ENCODE results near the gene GUF1.

GUF1 gene

GRCh38 chr4:44670506-44671199 is 7.6 kb upstream of the GUF1 start:
- TF ChIP-seq ZNF274 (IDR thresholded peaks at IDR 0.05; ENCODE audit: low read depth, low read length): no peak
- H3K4me3 ChIP-seq (ENCODE audit: low read length): no peak overlapping the region

- no peak overlapping the region for H3K4me3 ChIP-seq (ENCODE audit: low read length)
- no peak for TF ChIP-seq ZNF274 (IDR thresholded peaks at IDR 0.05; ENCODE audit: low read depth, low read length)
Measured at GRCh38 chr4:44671636-44672035, 6.6 kb upstream of the GUF1 start.

GRCh38 chr4:44674471-44674870 is 3.7 kb upstream of the GUF1 start:
- no peak for TF ChIP-seq ZNF274 (IDR thresholded peaks at IDR 0.05; ENCODE audit: low read depth, low read length)
- no peak overlapping the region for H3K4me3 ChIP-seq (ENCODE audit: low read length)

GRCh38 chr4:44675366-44675765 is 2.9 kb upstream of the GUF1 start:
- no peak overlapping the region for H3K4me3 ChIP-seq (ENCODE audit: low read length)
- TF ChIP-seq ZNF274 (IDR thresholded peaks at IDR 0.05; ENCODE audit: low read depth, low read length): no peak

GRCh38 chr4:44679060-44679459 is 840 bp downstream of the GUF1 start:
- H3K4me3 ChIP-seq (ENCODE audit: low read length): peak overlapping the region; percentile 97
- TF ChIP-seq ZNF274 (IDR thresholded peaks at IDR 0.05; ENCODE audit: low read depth, low read length): no peak

GRCh38 chr4:44684648-44685047 is 6.4 kb downstream of the GUF1 start:
- no peak overlapping the region for H3K4me3 ChIP-seq (ENCODE audit: low read length)
- TF ChIP-seq ZNF274 (IDR thresholded peaks at IDR 0.05; ENCODE audit: low read depth, low read length): no peak

- H3K4me3 ChIP-seq (ENCODE audit: low read length): no peak overlapping the region
- no peak for TF ChIP-seq ZNF274 (IDR thresholded peaks at IDR 0.05; ENCODE audit: low read depth, low read length)
Measured at GRCh38 chr4:44700427-44700826, 22.2 kb downstream of the GUF1 start.

GRCh38 chr4:44701037-44701436 is 22.8 kb downstream of the GUF1 start:
- H3K4me3 ChIP-seq (ENCODE audit: low read length): no peak overlapping the region
- no peak for TF ChIP-seq ZNF274 (IDR thresholded peaks at IDR 0.05; ENCODE audit: low read depth, low read length)

GRCh38 chr4:44704673-44705072 is 26.5 kb downstream of the GUF1 start:
- H3K4me3 ChIP-seq (ENCODE audit: low read length): no peak overlapping the region
- TF ChIP-seq ZNF274 (IDR thresholded peaks at IDR 0.05; ENCODE audit: low read depth, low read length): no peak

GRCh38 chr4:44713125-44713524 is 34.9 kb downstream of the GUF1 start:
- TF ChIP-seq ZNF274 (IDR thresholded peaks at IDR 0.05; ENCODE audit: low read depth, low read length): no peak
- no peak overlapping the region for H3K4me3 ChIP-seq (ENCODE audit: low read length)

- H3K4me3 ChIP-seq (ENCODE audit: low read length): no peak overlapping the region
- TF ChIP-seq ZNF274 (IDR thresholded peaks at IDR 0.05; ENCODE audit: low read depth, low read length): no peak
Measured at GRCh38 chr4:44716597-44716996, 38.4 kb downstream of the GUF1 start.

- no peak overlapping the region for H3K4me3 ChIP-seq (ENCODE audit: low read length)
- no peak for TF ChIP-seq ZNF274 (IDR thresholded peaks at IDR 0.05; ENCODE audit: low read depth, low read length)
Measured at GRCh38 chr4:44720371-44720770, 42.2 kb downstream of the GUF1 start.

- no peak overlapping the region for H3K4me3 ChIP-seq (ENCODE audit: low read length)
- TF ChIP-seq ZNF274 (IDR thresholded peaks at IDR 0.05; ENCODE audit: low read depth, low read length): no peak
Measured at GRCh38 chr4:44722001-44722400, 43.8 kb downstream of the GUF1 start.

- no peak for TF ChIP-seq ZNF274 (IDR thresholded peaks at IDR 0.05; ENCODE audit: low read depth, low read length)
- H3K4me3 ChIP-seq (ENCODE audit: low read length): peak overlapping the region; percentile 80
Measured at GRCh38 chr4:44725166-44725565, 46.9 kb downstream of the GUF1 start.

GRCh38 chr4:44725726-44726037 is 47.5 kb downstream of the GUF1 start:
- no peak for TF ChIP-seq ZNF274 (IDR thresholded peaks at IDR 0.05; ENCODE audit: low read depth, low read length)
- peak overlapping the region; percentile 80 for H3K4me3 ChIP-seq (ENCODE audit: low read length)
